Transverse colon (tissue), 4 donors: ENCODE data around the gene ZNF17. TPM values are rescaled to one million over a fixed set of nuclear protein-coding genes. Genes with fewer than 3 reads are reported as not detected.

ENCODE experiments used
- DNase-seq: peaks from one replicate; pipeline ENCODE4 v3.0.0-alpha.2; 2019
- H3K27ac ChIP-seq, 4 donors: fragments of 200-600 bp; sonication (generic); 2 replicates each; pipeline ENCODE4 v1.5.1; 2016 to 2018; ENCODE audit warnings: inconsistent platforms in 4 of 4
- H3K27me3 ChIP-seq: fragments of 200-600 bp; sonication (generic); 2 replicates; pipeline ENCODE4 v1.5.1; 2017; ENCODE audit warnings: inconsistent platforms
- H3K36me3 ChIP-seq, 4 donors: fragments of 200-600 bp; sonication (generic); 2 replicates each; pipeline ENCODE4 v1.5.1; 2017 to 2019; ENCODE audit warnings: inconsistent platforms in 4 of 4
- H3K4me1 ChIP-seq, 4 donors: fragments of 200-600 bp; sonication (generic); 2 replicates each; pipeline ENCODE4 v1.5.1; 2017 to 2020; ENCODE audit warnings: inconsistent platforms in 4 of 4
- H3K4me3 ChIP-seq, 4 donors: fragments of 200-600 bp; sonication (generic); 1 replicate in 1 of 4; 2 replicates in 3 of 4; pipeline versions ENCODE4 v1.5.1 to v1.6.1; 2017 to 2019; ENCODE audit warnings: inconsistent platforms in 4 of 4
- H3K9me3 ChIP-seq, 2 donors: fragments of 200-600 bp; sonication (generic); 2 replicates each; pipeline ENCODE4 v1.5.1; 2017 to 2019; ENCODE audit warnings: inconsistent platforms in 2 of 2
- EP300 ChIP-seq: sonication (generic); formaldehyde crosslinking; IDR thresholded peaks from one replicate; pipeline ENCODE4 v1.6.1; 2017; ENCODE audit warnings: antibody characterized with exemption, low read depth
- POLR2A ChIP-seq: fragments of 450-650 bp; IDR thresholded peaks from one replicate; pipeline ENCODE4 v1.6.1; 2016; ENCODE audit warnings: antibody characterized with exemption, mild to moderate bottlenecking, moderate library complexity
- POLR2AphosphoS5 ChIP-seq, 3 donors: sonication (generic); formaldehyde crosslinking; IDR thresholded peaks; one replicate each; pipeline ENCODE4 v1.6.1; 2016; ENCODE audit warnings: antibody characterized with exemption in 3 of 3
- WGBS, 2 donors: methylation state at CpG; one replicate each; pipeline ENCODE4 v1.1.5; 2018; ENCODE audit warnings: low coverage in 1 of 2; 5-methylcytosine and 5-hydroxymethylcytosine counted together
- in situ Hi-C, 4 donors: fragments of 200-750 bp; cut with MboI; loops; one replicate each; pipeline versions ENCODE4 v1.15.0 to v1.15.1; 2017; ENCODE audit warnings: low sequenced_read_pairs in 3 of 4, low pct_ligation_motif_present in 1 of 4, low pct_unique_long_range_greater_than_20kb in 1 of 4
- intact Hi-C: fragments of 100-400 bp; cut with DNase I; formaldehyde crosslinking; loops from one replicate; pipeline ENCODE4 v1.15.1; 2023; ENCODE audit warnings: low total_unique reads
- small RNA-seq, 4 donors: library from RNA; depleted of rRNA; stranded (forward); fragments of <200 nt; gene quantifications; one replicate each; pipeline ENCODE3, GENCODE V24; 2016
- total RNA-seq, 4 donors: library from RNA; depleted of rRNA; stranded (reverse); fragments of >200 nt; gene quantifications; one replicate each; pipeline ENCODE4 v1.1.0, GENCODE V29; 2016
- TF ChIP-seq, protein P1 (sequence below), 5 experiments: fragments of 200-600 bp in 3 of 5; fragments of 450-650 bp in 2 of 5; sonication (generic) in 3 of 5; IDR thresholded peaks; 1 replicate in 2 of 5; 2 replicates in 3 of 5; pipeline ENCODE4 v1.5.1; 2016 to 2017; ENCODE audit warnings: antibody characterized with exemption in 5 of 5, inconsistent platforms in 3 of 5, mild to moderate bottlenecking in 2 of 5, moderate library complexity in 1 of 5

Gene ZNF17
- total RNA-seq, 4 donors from 2014 or later: 10.6 to 53.1 (median 13.2) TPM

DNA sequence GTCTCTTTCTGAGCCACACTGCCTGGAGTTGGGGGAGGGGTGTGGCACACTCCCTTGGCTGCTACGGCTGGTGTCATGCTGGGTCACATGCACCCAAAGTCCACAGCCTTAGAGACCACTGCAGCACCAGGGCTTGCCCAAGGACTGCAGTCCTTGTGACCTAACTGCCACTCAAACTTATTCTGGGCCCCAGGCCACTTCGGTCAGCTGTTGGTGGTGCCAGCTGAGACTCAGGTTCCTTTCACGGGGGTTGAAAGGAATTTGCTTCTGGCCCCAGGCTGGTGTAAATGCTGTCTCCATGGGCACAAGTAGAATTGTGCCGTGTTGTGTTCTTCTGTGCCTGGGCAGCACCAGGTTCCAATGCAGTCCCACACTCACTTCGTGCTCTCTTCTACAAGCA lies 55.5 kb downstream of the ZNF17 start:
- WGBS, 2 donors: 92% methylated on average over 5 of the region's 5 CpGs; no CpG with 5 or more reads in 1 of the 2 donors
- no peak overlapping the region for H3K27ac ChIP-seq
- peaks cover 78 to 91% of the 10 kb centered on the region in 2 donors for H3K9me3 ChIP-seq
- no peaks in the 10 kb centered on the region for H3K27me3 ChIP-seq
- H3K4me1 ChIP-seq: no peaks in the 10 kb centered on the region
- TF ChIP-seq, protein P1, sequence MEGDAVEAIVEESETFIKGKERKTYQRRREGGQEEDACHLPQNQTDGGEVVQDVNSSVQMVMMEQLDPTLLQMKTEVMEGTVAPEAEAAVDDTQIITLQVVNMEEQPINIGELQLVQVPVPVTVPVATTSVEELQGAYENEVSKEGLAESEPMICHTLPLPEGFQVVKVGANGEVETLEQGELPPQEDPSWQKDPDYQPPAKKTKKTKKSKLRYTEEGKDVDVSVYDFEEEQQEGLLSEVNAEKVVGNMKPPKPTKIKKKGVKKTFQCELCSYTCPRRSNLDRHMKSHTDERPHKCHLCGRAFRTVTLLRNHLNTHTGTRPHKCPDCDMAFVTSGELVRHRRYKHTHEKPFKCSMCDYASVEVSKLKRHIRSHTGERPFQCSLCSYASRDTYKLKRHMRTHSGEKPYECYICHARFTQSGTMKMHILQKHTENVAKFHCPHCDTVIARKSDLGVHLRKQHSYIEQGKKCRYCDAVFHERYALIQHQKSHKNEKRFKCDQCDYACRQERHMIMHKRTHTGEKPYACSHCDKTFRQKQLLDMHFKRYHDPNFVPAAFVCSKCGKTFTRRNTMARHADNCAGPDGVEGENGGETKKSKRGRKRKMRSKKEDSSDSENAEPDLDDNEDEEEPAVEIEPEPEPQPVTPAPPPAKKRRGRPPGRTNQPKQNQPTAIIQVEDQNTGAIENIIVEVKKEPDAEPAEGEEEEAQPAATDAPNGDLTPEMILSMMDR (IDR thresholded peaks at IDR 0.05): no peak
- no peak for TF ChIP-seq EP300
- no peak for TF ChIP-seq POLR2A
- TF ChIP-seq POLR2AphosphoS5 (IDR thresholded peaks at IDR 0.05): no peak
- no peak overlapping the region for H3K4me3 ChIP-seq
- peaks cover 0 to 14% (median 2%) of the 10 kb centered on the region in 4 donors for H3K36me3 ChIP-seq
- no peak for DNase-seq
- in situ Hi-C loops (no loop called here), intact Hi-C loops (no loop called here)

Small RNAs within 50 kb of the gene (small RNA-seq; reads per million reads assigned to genes)
- gene VN1R107P: 0 reads per million in 4 donors

Other genes with a start within 250 kb of the ZNF17 start
- not detected for gene DUXA, start 243.7 kb upstream of the ZNF17 start, total RNA-seq
- gene ZNF264, start 219.7 kb upstream of the ZNF17 start, total RNA-seq: 100 to 1,000 TPM in 1 of 4 donors, 10 to 100 TPM in 3; 24.3 to 166 (median 35.6) TPM
- gene AURKC, start 180.1 kb upstream of the ZNF17 start, total RNA-seq: not detected
- 10 to 100 TPM; 11.1 to 21.3 (median 14.5) TPM for gene ZNF805, start 170.5 kb upstream of the ZNF17 start, total RNA-seq
- gene ZNF460, start 130.7 kb upstream of the ZNF17 start, total RNA-seq: 100 to 1,000 TPM in 1 of 4 donors, 10 to 100 TPM in 3; 44.4 to 191 (median 74.6) TPM
- 1 to 10 TPM; 1.4 to 9.7 (median 4.3) TPM for gene ZNF543, start 90.7 kb upstream of the ZNF17 start, total RNA-seq
- 1 to 10 TPM in 3 of 4 donors, under 1 TPM in 1; 0.40 to 4.2 (median 3.5) TPM for gene ZNF304, start 59.9 kb upstream of the ZNF17 start, total RNA-seq
- gene TRAPPC2B, start 47.6 kb upstream of the ZNF17 start, total RNA-seq: 10 to 100 TPM in 1 of 4 donors, 1 to 10 TPM in 1, not detected in 2; 8.3 to 12.5 TPM
- gene ZNF547, start 47.6 kb upstream of the ZNF17 start, total RNA-seq: 1 to 10 TPM in 2 of 4 donors, under 1 TPM in 1, not detected in 1; 0.60 to 1.3 (median 1.2) TPM
- gene ZNF548, start 21.3 kb upstream of the ZNF17 start, total RNA-seq: 10 to 100 TPM in 2 of 4 donors, 1 to 10 TPM in 2; 4.2 to 13.1 (median 8.2) TPM
- gene ZNF749, start 24.2 kb downstream of the ZNF17 start, total RNA-seq: 10 to 100 TPM in 2 of 4 donors, 1 to 10 TPM in 1, under 1 TPM in 1; 0.75 to 19.1 (median 7.1) TPM
- gene VN1R1, start 46.0 kb downstream of the ZNF17 start, total RNA-seq: 10 to 100 TPM in 1 of 4 donors, under 1 TPM in 1, not detected in 2; 0.14 to 13.8 TPM
- gene ZNF772, start 66.4 kb downstream of the ZNF17 start, total RNA-seq: 10 to 100 TPM in 1 of 4 donors, 1 to 10 TPM in 2, under 1 TPM in 1; 0.75 to 25.9 (median 6.0) TPM
- gene ZNF419, start 76.6 kb downstream of the ZNF17 start, total RNA-seq: 1 to 10 TPM; 1.6 to 6.8 (median 5.1) TPM
- gene ZNF773, start 88.8 kb downstream of the ZNF17 start, total RNA-seq: 10 to 100 TPM in 1 of 4 donors, 1 to 10 TPM in 3; 4.5 to 11.0 (median 5.9) TPM
- 1 to 10 TPM; 1.9 to 5.2 (median 4.8) TPM for gene ZNF549, start 116.2 kb downstream of the ZNF17 start, total RNA-seq
- gene ZNF550, start 148.7 kb downstream of the ZNF17 start, total RNA-seq: 10 to 100 TPM in 1 of 4 donors, 1 to 10 TPM in 3; 3.4 to 41.1 (median 5.5) TPM
- gene ZNF416, start 167.8 kb downstream of the ZNF17 start, total RNA-seq: 10 to 100 TPM in 1 of 4 donors, 1 to 10 TPM in 3; 2.2 to 17.6 (median 3.0) TPM
- gene ZIK1, start 173.0 kb downstream of the ZNF17 start, total RNA-seq: 1 to 10 TPM in 3 of 4 donors, under 1 TPM in 1; 0.40 to 3.3 (median 1.2) TPM
- gene ZNF530, start 188.7 kb downstream of the ZNF17 start, total RNA-seq: 1 to 10 TPM in 2 of 4 donors, not detected in 2; 2.4 to 4.4 TPM
- gene ZNF134, start 203.1 kb downstream of the ZNF17 start, total RNA-seq: 10 to 100 TPM in 3 of 4 donors, 1 to 10 TPM in 1; 1.6 to 16.8 (median 13.8) TPM
- gene ZNF211, start 222.0 kb downstream of the ZNF17 start, total RNA-seq: 10 to 100 TPM in 3 of 4 donors, 1 to 10 TPM in 1; 5.6 to 60.1 (median 15.3) TPM